DOHH2 (cell line): Measurements from ENCODE around the gene TFIP11.

Experiments
- H3F3A ChIP-seq: fragments of 200-600 bp; sonication (generic), shearing (Covaris generic); 2 replicates; pipeline ENCODE4 v1.6.0; 2016; ENCODE audit warnings: antibody characterized with exemption, mild to moderate bottlenecking; ENCODE audit not compliant: control insufficient read depth, insufficient read depth
- H3K27ac ChIP-seq: fragments of 200-600 bp; sonication (generic); 2 replicates; pipeline ENCODE4 v1.5.1; 2014; ENCODE audit warnings: low read depth, mild to moderate bottlenecking, low read length, moderate library complexity
- H3K27me3 ChIP-seq: fragments of 200-600 bp; sonication (generic); 2 replicates; pipeline ENCODE4 v1.6.1; 2014; ENCODE audit warnings: mild to moderate bottlenecking, low read length, mixed read lengths; ENCODE audit not compliant: control insufficient read depth
- H3K36me3 ChIP-seq: fragments of 200-600 bp; sonication (generic); 2 replicates; pipeline ENCODE4 v1.6.1; 2014; ENCODE audit warnings: mild to moderate bottlenecking, low read length, moderate library complexity, mixed read lengths; ENCODE audit not compliant: control insufficient read depth
- H3K4me1 ChIP-seq: fragments of 200-600 bp; sonication (generic); 2 replicates; pipeline ENCODE4 v1.6.1; 2014; ENCODE audit warnings: mild to moderate bottlenecking, low read length, mixed read lengths; ENCODE audit not compliant: control insufficient read depth
- H3K4me2 ChIP-seq: fragments of 200-600 bp; sonication (generic); 2 replicates; pipeline ENCODE4 v1.6.0; 2014; ENCODE audit warnings: mild to moderate bottlenecking, low read length, moderate library complexity
- H3K4me3 ChIP-seq: fragments of 200-600 bp; sonication (generic); 2 replicates; pipeline ENCODE4 v1.5.1; 2014; ENCODE audit warnings: mild to moderate bottlenecking, low read length, mixed read lengths
- H3K79me2 ChIP-seq: fragments of 200-600 bp; sonication (generic); 2 replicates; pipeline ENCODE4 v1.6.1; 2014; ENCODE audit warnings: mild to moderate bottlenecking, low read length, mixed read lengths; ENCODE audit not compliant: control insufficient read depth
- H3K9me2 ChIP-seq: fragments of 200-600 bp; sonication (generic); replicated peaks from 2 replicates; pipeline ENCODE4 v1.6.1; 2014; ENCODE audit warnings: mild to moderate bottlenecking, low read length, mixed read lengths; ENCODE audit not compliant: control insufficient read depth
- H3K9me3 ChIP-seq: fragments of 200-600 bp; sonication (generic); 2 replicates; pipeline ENCODE4 v1.6.1; 2014; ENCODE audit warnings: antibody characterized with exemption, low read length, mixed read lengths; ENCODE audit not compliant: control insufficient read depth, insufficient read depth
- H4K20me1 ChIP-seq: fragments of 200-600 bp; sonication (generic); 2 replicates; pipeline ENCODE4 v1.6.0; 2014; ENCODE audit warnings: low read depth, mild to moderate bottlenecking, antibody characterized with exemption, low read length, moderate library complexity; ENCODE audit not compliant: control insufficient read depth, insufficient read depth
- CTCF ChIP-seq: fragments of 200-600 bp; sonication (generic); IDR thresholded peaks from one replicate; pipeline ENCODE4 v1.5.1; 2014; ENCODE audit warnings: antibody characterized with exemption, mild to moderate bottlenecking, low read depth, low read length; ENCODE audit not compliant: poor library complexity, severe bottlenecking
- EZH2phosphoT487 ChIP-seq: fragments of 200-600 bp; sonication (generic); IDR thresholded peaks from 2 replicates; pipeline ENCODE4 v1.6.1; 2017; ENCODE audit warnings: borderline replicate concordance, mild to moderate bottlenecking, antibody characterized with exemption, low read length, moderate library complexity, mixed read lengths

The TFIP11 gene

GRCh38 chr22:26522592-26522991, 10.3 kb upstream of the TFIP11 start:
- no peaks in the 10 kb centered on the region for H3K9me2 ChIP-seq
- no peak overlapping the region for H3K4me3 ChIP-seq
- peaks cover 41% of the 10 kb centered on the region for H3K36me3 ChIP-seq
- TF ChIP-seq EZH2phosphoT487, result no peak
- no peak for TF ChIP-seq CTCF
- H3K9me3 ChIP-seq, result no peaks in the 10 kb centered on the region
- no peaks in the 10 kb centered on the region for H3K79me2 ChIP-seq
- H3K27me3 ChIP-seq, result no peaks in the 10 kb centered on the region
- H3K4me1 ChIP-seq, result peaks cover 56% of the 10 kb centered on the region
- H4K20me1 ChIP-seq, result no peaks in the 10 kb centered on the region
- peaks cover 32% of the 10 kb centered on the region for H3F3A ChIP-seq
- no peak overlapping the region for H3K4me2 ChIP-seq
- peak overlapping the region; percentile 13; the same call in 1 of the 2 replicates for H3K27ac ChIP-seq

GRCh38 chr22:26522012-26522411, 9.7 kb upstream of the TFIP11 start:
- H4K20me1 ChIP-seq, result no peaks in the 10 kb centered on the region
- TF ChIP-seq EZH2phosphoT487 (no peak), CTCF (no peak)
- H3K4me3 ChIP-seq, result no peak overlapping the region
- H3K9me3 ChIP-seq, result no peaks in the 10 kb centered on the region
- H3K9me2 ChIP-seq, result no peaks in the 10 kb centered on the region
- H3K4me2 ChIP-seq, result no peak overlapping the region
- peaks cover 35% of the 10 kb centered on the region for H3K36me3 ChIP-seq
- peaks cover 26% of the 10 kb centered on the region for H3F3A ChIP-seq
- H3K79me2 ChIP-seq, result no peaks in the 10 kb centered on the region
- no peaks in the 10 kb centered on the region for H3K27me3 ChIP-seq
- H3K27ac ChIP-seq, result no peak overlapping the region
- H3K4me1 ChIP-seq, result peaks cover 50% of the 10 kb centered on the region

- no peak overlapping the region for H3K4me2 ChIP-seq
- no peak overlapping the region for H3K4me3 ChIP-seq
- peaks cover 37% of the 10 kb centered on the region for H3K4me1 ChIP-seq
- H3K9me2 ChIP-seq, result no peaks in the 10 kb centered on the region
- H3F3A ChIP-seq, result peaks cover 4% of the 10 kb centered on the region; the same call in 1 of the 2 replicates
- peaks cover 15% of the 10 kb centered on the region for H3K36me3 ChIP-seq
- no peak overlapping the region for H3K27ac ChIP-seq
- no peaks in the 10 kb centered on the region for H3K27me3 ChIP-seq
- H4K20me1 ChIP-seq, result no peaks in the 10 kb centered on the region
- peaks cover 42% of the 10 kb centered on the region for H3K79me2 ChIP-seq
- H3K9me3 ChIP-seq, result no peaks in the 10 kb centered on the region
- TF ChIP-seq EZH2phosphoT487, result no peak
- no peak for TF ChIP-seq CTCF
These were observed 5.2 kb upstream of the TFIP11 start for GRCh38 chr22:26517429-26517828.
